PC-3 (cell line): Measurements from ENCODE around the gene TMEM254.

Experiments
- CTCF ChIP-seq: fragments of 300-600 bp; sonication (generic); conservative IDR thresholded peaks from 2 replicates; pipeline ENCODE4 v1.5.1; 2017; ENCODE audit warnings: antibody characterized with exemption, low read depth, mild to moderate bottlenecking, low read length
- EZH2 ChIP-seq: fragments of 300-600 bp; sonication (generic); IDR thresholded peaks from one replicate; pipeline ENCODE4 v1.6.1; 2017; ENCODE audit warnings: antibody characterized with exemption, mild to moderate bottlenecking, low read length; ENCODE audit not compliant: unreplicated experiment
- EZH2phosphoT487 ChIP-seq: fragments of 300-600 bp; sonication (generic); IDR thresholded peaks from 2 replicates; pipeline ENCODE4 v1.6.1; 2018; ENCODE audit warnings: mild to moderate bottlenecking, antibody characterized with exemption, low read length, borderline replicate concordance

- no peak for TF ChIP-seq EZH2
- TF ChIP-seq CTCF, result no peak
- TF ChIP-seq EZH2phosphoT487, result no peak
Observed at GRCh38 chr10:80068270-80068669, 10.2 kb upstream of the TMEM254 start.
